NCI-H2227 (cell line): ENCODE measurements around the gene SNAPC3.

ENCODE experiments used
- DNase-seq: peaks from one replicate; lab custom pipeline; 2025; ENCODE audit not compliant: unreplicated experiment; lab: John Stamatoyannopoulos, UW

The SNAPC3 gene

GRCh38 chr9:15485836-15486666 is 63.4 kb downstream of the SNAPC3 start:
- DNase-seq, result peak; percentile 20

- DNase-seq, result no peak
Measured at GRCh38 chr9:15491950-15492349, 69.3 kb downstream of the SNAPC3 start.

GRCh38 chr9:15492485-15493150 is 69.9 kb downstream of the SNAPC3 start:
- no peak for DNase-seq

- DNase-seq, result no peak
Measured at GRCh38 chr9:15498246-15498995, 75.7 kb downstream of the SNAPC3 start.

DNA sequence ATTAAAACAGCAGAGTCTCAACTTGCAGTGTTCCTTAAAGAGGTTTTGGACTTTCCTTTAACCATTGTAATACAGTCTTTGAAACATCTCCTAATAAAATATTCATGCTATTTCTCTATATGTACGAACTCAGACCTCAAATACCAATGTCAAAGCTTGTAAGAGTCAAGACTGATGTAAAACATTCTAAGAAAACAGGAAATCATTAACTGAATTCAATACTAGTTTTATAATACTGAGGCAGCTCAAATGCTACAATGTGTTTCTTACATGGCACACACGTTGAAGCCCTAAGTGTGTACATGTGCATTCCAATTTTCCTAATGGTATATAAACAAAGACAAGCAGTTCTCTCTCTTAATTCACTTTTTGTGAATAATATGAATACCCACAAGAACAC is 76.5 kb downstream of the SNAPC3 start:
- DNase-seq, result no peak

DNA sequence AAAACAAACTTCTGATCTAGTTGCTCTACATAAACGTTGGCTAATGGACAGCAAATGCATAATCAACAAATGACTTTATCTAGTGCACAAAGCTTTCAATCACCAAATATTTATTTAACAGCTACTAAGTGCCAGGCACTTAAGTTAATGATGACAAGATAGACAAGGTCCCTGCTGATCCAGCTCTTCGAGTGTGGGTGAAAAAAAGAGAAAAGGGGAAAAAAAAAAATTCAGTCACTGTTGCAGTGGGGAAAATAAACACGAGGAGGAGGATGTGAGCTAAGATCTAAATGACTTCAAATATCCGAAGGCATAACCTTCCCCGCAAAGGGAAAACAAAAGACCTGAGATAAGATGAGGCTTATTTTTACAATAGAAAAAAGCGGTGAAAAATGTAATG is 78.5 kb downstream of the SNAPC3 start:
- DNase-seq, result no peak

DNA sequence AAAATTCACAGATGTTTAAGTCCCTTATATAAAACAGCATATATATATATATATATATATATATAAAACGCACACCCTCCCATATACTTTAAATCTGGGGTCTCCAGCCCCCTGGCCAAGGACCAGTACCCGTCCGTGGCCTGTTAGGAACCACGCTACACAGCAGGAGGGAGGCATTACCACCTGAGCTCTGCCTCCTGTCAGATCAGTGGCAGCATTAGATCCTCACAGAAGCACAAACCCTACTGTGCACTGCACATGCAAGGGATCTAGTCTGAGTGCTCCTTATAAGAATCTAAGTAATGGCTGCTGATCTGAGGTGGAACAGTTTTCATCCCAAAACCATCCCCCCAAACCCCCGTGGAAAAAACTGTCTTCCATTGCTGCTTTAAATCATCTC is 79.1 kb downstream of the SNAPC3 start:
- no peak for DNase-seq

DNA sequence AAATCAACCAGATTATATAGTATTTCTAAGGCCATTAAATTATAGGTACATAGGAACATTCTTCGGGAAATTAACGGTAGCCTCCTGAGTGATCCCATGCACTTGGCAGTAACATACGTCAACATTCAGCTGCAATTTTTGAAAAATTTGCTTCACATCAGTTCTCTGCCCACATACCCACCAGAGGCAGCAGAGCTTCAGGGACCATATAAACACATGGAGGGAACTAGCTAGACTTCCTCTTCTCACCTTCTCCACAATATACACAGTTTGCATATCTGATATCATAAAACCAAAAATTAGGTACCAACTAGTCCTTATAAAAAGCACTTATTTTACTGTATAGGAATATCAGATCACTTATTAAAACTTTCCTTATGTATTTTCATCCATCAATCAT is 83.2 kb downstream of the SNAPC3 start:
- DNase-seq, result no peak

GRCh38 chr9:15509931-15510788 is 87.5 kb downstream of the SNAPC3 start:
- DNase-seq, result peak; percentile 73

- peak; percentile 93 for DNase-seq
Measured at GRCh38 chr9:15510789-15511575, 88.3 kb downstream of the SNAPC3 start, which contains the start of gene PSIP1. PSIP1 (minus strand) TSS chr9:15510970; CDS start chr9:15510188, 782 bp downstream.
